ENCODE measurements around the gene GATM. TPM values are rescaled to one million over a fixed set of nuclear protein-coding genes. Genes with fewer than 3 reads are reported as not detected.

The GATM gene
- total and polyA plus RNA-seq, 10 of the 15 experiments (the other 5 are each of a cell fraction or from before 2014, with no cell fraction given) = 11.7 to 83.1 (median 38.2) TPM

DNA sequence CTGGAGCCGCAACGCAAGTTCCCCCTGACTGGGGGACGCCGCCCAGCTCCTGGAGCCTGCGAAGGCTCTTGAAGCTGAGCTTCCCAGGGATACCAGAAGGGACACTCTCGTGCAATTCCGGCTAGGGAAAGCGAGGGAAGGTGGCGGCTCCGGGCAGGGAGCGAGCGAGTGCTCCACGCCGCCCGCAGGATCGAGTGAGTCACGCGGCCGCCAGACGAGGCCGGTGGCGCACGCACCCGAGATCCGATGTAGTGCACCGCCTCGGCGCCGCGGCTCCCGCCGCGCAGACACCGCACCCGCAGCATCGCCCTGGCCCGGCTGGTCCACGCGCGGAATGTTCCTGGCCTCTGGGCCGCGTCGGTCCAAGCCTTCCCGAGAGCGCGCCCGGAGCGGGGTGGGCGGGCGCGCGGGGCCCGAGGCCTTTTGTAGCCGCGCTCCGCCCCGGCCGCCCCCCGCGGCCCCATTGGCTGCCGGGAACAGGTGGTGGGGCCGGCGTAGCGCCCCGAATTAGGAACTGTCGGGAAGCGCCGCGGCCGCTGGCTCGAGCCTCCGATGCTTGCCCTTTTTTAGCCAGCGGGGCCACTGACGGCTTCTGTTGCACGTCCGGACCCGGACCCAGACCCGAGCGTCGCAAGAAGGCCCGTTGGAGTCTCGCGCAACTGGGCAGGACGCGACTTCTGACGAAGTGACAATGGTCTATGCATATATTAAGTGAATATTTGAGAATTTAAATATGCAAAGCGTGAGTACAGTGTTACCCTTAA is at the start of gene GATM (continued):
- TF ChIP-seq TCF3 (IDR thresholded peaks at IDR 0.05; ENCODE audit: borderline replicate concordance, insufficient read depth, low read depth, low read length) (0 out of 2 replicates have a peak, but pooled peaks have one; percentile 29), ATF7 (IDR thresholded peaks at IDR 0.05; ENCODE audit: low read depth) (no peak)

- ChIA-PET SMC1A (ENCODE audit: uncharacterized antibody, unreplicated experiment) (interaction anchor here (1.0 kb wide), 1 partner anchor 31 kb away, joined by 5 read pairs; no protein-coding TSS in a partner anchor), CTCF (interaction anchor here (0.6 to 1.4 kb wide), 4 partner anchors 30 to 299 kb away, joined by 3 to 4 read pairs (median 3); no protein-coding TSS in a partner anchor), RAD21 (ENCODE audit: unreplicated experiment) (no interaction called here), POLR2A (no interaction called here)
- no peak overlapping the region for H3K27ac ChIP-seq (ENCODE audit: control insufficient read depth, insufficient read depth)
- H4K20me1 ChIP-seq (ENCODE audit: control insufficient read depth, insufficient read depth) = no peaks in the 10 kb centered on the region
- no peak overlapping the region for H3K4me3 ChIP-seq
- no peaks in the 10 kb centered on the region for H3K9me3 ChIP-seq (replicated peaks; ENCODE audit: control insufficient read depth, insufficient read depth, low read length)
- H3K4me2 ChIP-seq (ENCODE audit: control insufficient read depth, insufficient read depth) = no peak overlapping the region
- FAIRE-seq (no peak), ATAC-seq (no peak), DNase-seq (ENCODE audit: low read depth, low spot score) (no peak)
- no TSS peak for BruUV-seq (replicated peaks)
- no peak overlapping the region for H3K9ac ChIP-seq (ENCODE audit: control insufficient read depth, insufficient read depth, low read length)
- intact Hi-C loops (cut with micrococcal nuclease; ENCODE audit: unreplicated experiment) (no loop called here), in situ Hi-C loops (cut with MboI) (no loop called here)
- no peaks in the 10 kb centered on the region for H3K79me2 ChIP-seq (ENCODE audit: control insufficient read depth, insufficient read depth, low read length)
- WGBS (ENCODE audit: insufficient coverage, insufficient replicate concordance, low lambda C conversion rate, missing lambda C conversion rate) = 88% methylated on average over 11 of the region's 11 CpGs
- no peaks in the 10 kb centered on the region; a peak in 2 of 4 replicates for H3K36me3 ChIP-seq (ENCODE audit: control insufficient read depth in 2 of 2, insufficient read depth in 2 of 2, low read length in 1 of 2)
- 0 out of 2 replicates have a peak, but pooled peaks cover 3% of the 10 kb centered on the region for H3K4me1 ChIP-seq (ENCODE audit: control insufficient read depth, insufficient read depth, low read length)
- no peak overlapping the region for H2AFZ ChIP-seq (ENCODE audit: control insufficient read depth, low read depth, low read length)
- H3K27me3 ChIP-seq (replicated peaks in 1 of 2; ENCODE audit: control insufficient read depth in 2 of 2, insufficient read depth in 2 of 2, low read length in 1 of 2) = no peaks in the 10 kb centered on the region
- TF ChIP-seq BRCA1 (IDR thresholded peaks at IDR 0.05; ENCODE audit: low read depth, low read length) (no peak), FOXK2 (IDR thresholded peaks at IDR 0.05) (no peak), KLF5 (IDR thresholded peaks at IDR 0.05; ENCODE audit: partially characterized antibody) (no peak), TCF12 (IDR thresholded peaks at IDR 0.05; ENCODE audit: low read depth, low read length) (no peak), CUX1 (IDR thresholded peaks at IDR 0.05; ENCODE audit: insufficient replicate concordance, low read depth, low read length) (no peak), SUZ12 (IDR thresholded peaks at IDR 0.05; ENCODE audit: unreplicated experiment) (no peak), SIX5 (IDR thresholded peaks at IDR 0.05; ENCODE audit: low read depth, low read length, severe bottlenecking) (no peak), SMAD1 (IDR thresholded peaks at IDR 0.05; ENCODE audit: low read depth, partially characterized antibody) (no peak)
- TF ChIP-seq, protein P1, sequence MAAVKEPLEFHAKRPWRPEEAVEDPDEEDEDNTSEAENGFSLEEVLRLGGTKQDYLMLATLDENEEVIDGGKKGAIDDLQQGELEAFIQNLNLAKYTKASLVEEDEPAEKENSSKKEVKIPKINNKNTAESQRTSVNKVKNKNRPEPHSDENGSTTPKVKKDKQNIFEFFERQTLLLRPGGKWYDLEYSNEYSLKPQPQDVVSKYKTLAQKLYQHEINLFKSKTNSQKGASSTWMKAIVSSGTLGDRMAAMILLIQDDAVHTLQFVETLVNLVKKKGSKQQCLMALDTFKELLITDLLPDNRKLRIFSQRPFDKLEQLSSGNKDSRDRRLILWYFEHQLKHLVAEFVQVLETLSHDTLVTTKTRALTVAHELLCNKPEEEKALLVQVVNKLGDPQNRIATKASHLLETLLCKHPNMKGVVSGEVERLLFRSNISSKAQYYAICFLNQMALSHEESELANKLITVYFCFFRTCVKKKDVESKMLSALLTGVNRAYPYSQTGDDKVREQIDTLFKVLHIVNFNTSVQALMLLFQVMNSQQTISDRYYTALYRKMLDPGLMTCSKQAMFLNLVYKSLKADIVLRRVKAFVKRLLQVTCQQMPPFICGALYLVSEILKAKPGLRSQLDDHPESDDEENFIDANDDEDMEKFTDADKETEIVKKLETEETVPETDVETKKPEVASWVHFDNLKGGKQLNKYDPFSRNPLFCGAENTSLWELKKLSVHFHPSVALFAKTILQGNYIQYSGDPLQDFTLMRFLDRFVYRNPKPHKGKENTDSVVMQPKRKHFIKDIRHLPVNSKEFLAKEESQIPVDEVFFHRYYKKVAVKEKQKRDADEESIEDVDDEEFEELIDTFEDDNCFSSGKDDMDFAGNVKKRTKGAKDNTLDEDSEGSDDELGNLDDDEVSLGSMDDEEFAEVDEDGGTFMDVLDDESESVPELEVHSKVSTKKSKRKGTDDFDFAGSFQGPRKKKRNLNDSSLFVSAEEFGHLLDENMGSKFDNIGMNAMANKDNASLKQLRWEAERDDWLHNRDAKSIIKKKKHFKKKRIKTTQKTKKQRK (IDR thresholded peaks at IDR 0.05; ENCODE audit: low read depth, low read length) = no peak
- TF ChIP-seq, protein P2, sequence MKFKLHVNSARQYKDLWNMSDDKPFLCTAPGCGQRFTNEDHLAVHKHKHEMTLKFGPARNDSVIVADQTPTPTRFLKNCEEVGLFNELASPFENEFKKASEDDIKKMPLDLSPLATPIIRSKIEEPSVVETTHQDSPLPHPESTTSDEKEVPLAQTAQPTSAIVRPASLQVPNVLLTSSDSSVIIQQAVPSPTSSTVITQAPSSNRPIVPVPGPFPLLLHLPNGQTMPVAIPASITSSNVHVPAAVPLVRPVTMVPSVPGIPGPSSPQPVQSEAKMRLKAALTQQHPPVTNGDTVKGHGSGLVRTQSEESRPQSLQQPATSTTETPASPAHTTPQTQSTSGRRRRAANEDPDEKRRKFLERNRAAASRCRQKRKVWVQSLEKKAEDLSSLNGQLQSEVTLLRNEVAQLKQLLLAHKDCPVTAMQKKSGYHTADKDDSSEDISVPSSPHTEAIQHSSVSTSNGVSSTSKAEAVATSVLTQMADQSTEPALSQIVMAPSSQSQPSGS (IDR thresholded peaks at IDR 0.05; ENCODE audit: low read length) = no peak
Observed at GRCh38 chr15:45427085-45427484, 48.7 kb upstream of the GATM start.

All from GM12878 (cell line).